HepG2 (cell line): Measurements from ENCODE around the gene SPATA13. TPM values are rescaled to one million over a fixed set of nuclear protein-coding genes. Genes with fewer than 3 reads are reported as not detected.
A peak's percentile ranks its signal among the peaks of the same experiment; 100 is the strongest.

ENCODE experiments used
- ARHGAP35 ChIP-seq: sonication (generic); formaldehyde crosslinking; IDR thresholded peaks from 2 replicates; pipeline ENCODE4 v1.9.0; 2022; ENCODE audit warnings: mild to moderate bottlenecking, inconsistent platforms, moderate library complexity, missing genetic modification reagents, borderline replicate concordance
- ARID4A ChIP-seq: sonication (generic); formaldehyde crosslinking; IDR thresholded peaks from 2 replicates; pipeline ENCODE4 v1.5.0; 2020; ENCODE audit warnings: mild to moderate bottlenecking, missing genetic modification reagents, borderline replicate concordance
- ATF2 ChIP-seq: sonication (generic); formaldehyde crosslinking; IDR thresholded peaks from 2 replicates; pipeline ENCODE4 v1.4.0; 2020; ENCODE audit warnings: missing genetic modification reagents
- CBX1 ChIP-seq: IDR thresholded peaks from one replicate; pipeline ENCODE4 v1.6.1; 2016; ENCODE audit warnings: antibody characterized with exemption, low read depth
- HNF4G ChIP-seq, 2 experiments: sonication (generic) in 1 of 2; formaldehyde crosslinking in 1 of 2; IDR thresholded peaks; 2 replicates each; pipeline versions ENCODE4 v1.4.0 to v1.6.1; 2011 to 2020; ENCODE audit warnings: borderline replicate concordance in 2 of 2, low read depth in 2 of 2, mild to moderate bottlenecking in 2 of 2, low read length in 1 of 2, missing genetic modification reagents in 1 of 2, moderate library complexity in 1 of 2
- KLF6 ChIP-seq: IDR thresholded peaks from 2 replicates; pipeline ENCODE4 v1.8.0; 2016; ENCODE audit warnings: missing biosample characterization, missing genetic modification reagents
- MBNL3 ChIP-seq: fragments of 250-450 bp; sonication (Bioruptor Pico); conservative IDR thresholded peaks from 2 replicates; pipeline ENCODE4 v1.8.0; 2022; ENCODE audit warnings: mild to moderate bottlenecking, inconsistent platforms
- NR0B2 ChIP-seq: sonication (generic); formaldehyde crosslinking; IDR thresholded peaks from 2 replicates; pipeline ENCODE4 v1.4.0; 2020; ENCODE audit warnings: mild to moderate bottlenecking, missing genetic modification reagents
- SUZ12 ChIP-seq: fragments of 150-350 bp; IDR thresholded peaks from 2 replicates; pipeline ENCODE4 v1.6.1; 2014; ENCODE audit warnings: low read depth, low read length
- TERF1 ChIP-seq: sonication (generic); formaldehyde crosslinking; IDR thresholded peaks from 2 replicates; pipeline ENCODE4 v1.8.0; 2022; ENCODE audit warnings: mild to moderate bottlenecking, missing genetic modification reagents, moderate library complexity
- THAP8 ChIP-seq: sonication (generic); formaldehyde crosslinking; IDR thresholded peaks from 2 replicates; pipeline ENCODE4 v1.5.1; 2020; ENCODE audit warnings: missing genetic modification reagents, mild to moderate bottlenecking, borderline replicate concordance
- ZBTB14 ChIP-seq: sonication (generic); formaldehyde crosslinking; IDR thresholded peaks from 2 replicates; pipeline ENCODE4 v1.4.0; 2020; ENCODE audit warnings: missing genetic modification reagents
- ZFAT ChIP-seq: sonication (generic); formaldehyde crosslinking; conservative IDR thresholded peaks from 2 replicates; pipeline ENCODE4 v1.8.1; 2023; ENCODE audit warnings: missing genetic modification reagents, inconsistent platforms
- ZKSCAN5 ChIP-seq: sonication (generic); formaldehyde crosslinking; IDR thresholded peaks from 2 replicates; pipeline ENCODE4 v1.5.1; 2020; ENCODE audit warnings: mild to moderate bottlenecking, missing genetic modification reagents
- ZNF292 ChIP-seq: sonication (generic); formaldehyde crosslinking; IDR thresholded peaks from 2 replicates; pipeline ENCODE4 v1.8.1; 2022; ENCODE audit warnings: mild to moderate bottlenecking, low read depth, missing genetic modification reagents, borderline replicate concordance
- ZNF331 ChIP-seq: sonication (generic); formaldehyde crosslinking; IDR thresholded peaks from 2 replicates; pipeline ENCODE4 v1.4.0; 2020; ENCODE audit warnings: missing genetic modification reagents
- ZNF691 ChIP-seq: sonication (generic); formaldehyde crosslinking; IDR thresholded peaks from 2 replicates; pipeline ENCODE4 v1.4.0; 2020; ENCODE audit warnings: missing genetic modification reagents, low read depth, mild to moderate bottlenecking, borderline replicate concordance
- ZNF703 ChIP-seq: sonication (generic); formaldehyde crosslinking; IDR thresholded peaks from 2 replicates; pipeline ENCODE4 v1.5.1; 2020; ENCODE audit warnings: missing genetic modification reagents, mild to moderate bottlenecking, moderate library complexity, borderline replicate concordance
- polyA plus RNA-seq, 8 experiments: library from polyadenylated mRNA; depleted of rRNA in 3 of 8; stranded (reverse) in 7 of 8; unstranded in 1 of 8; fragments of >200 nt; fragmentation: Illumina TruSeq in 4 of 8; extraction: Trizol in 4 of 8; gene quantifications; 2 replicates each; pipeline versions ENCODE4 v1.2.1 to v1.2.3, GENCODE V29; 2011 to 2016; ENCODE audit warnings: low read depth in 4 of 8, missing spikeins in 1 of 8, mixed read lengths in 1 of 8; ENCODE audit not compliant: insufficient read depth in 1 of 8
- total RNA-seq, 5 experiments: library from RNA; depleted of rRNA; stranded (reverse); fragments of >200 nt; fragmentation: Illumina TruSeq; extraction: Trizol; gene quantifications; 2 replicates each; pipeline ENCODE4 v1.2.3, GENCODE V29; 2016; ENCODE audit warnings: low read depth in 1 of 5

The SPATA13 gene
- total and polyA plus RNA-seq, 2 of the 13 experiments (the other 11 are each of a cell fraction or from before 2014, with no cell fraction given): 11.3 to 14.2 TPM

GRCh38 chr13:24181991-24182702 is 21.6 kb downstream of the SPATA13 start (continued):
- TF ChIP-seq ZBTB14: no peak
- TF ChIP-seq ZNF703 (CRISPR knock-in tag): no peak
- TF ChIP-seq CBX1: no peak
- TF ChIP-seq SUZ12: no peak
- peak; percentile 93 for TF ChIP-seq ZKSCAN5 (CRISPR knock-in tag)
- no peak for TF ChIP-seq KLF6 (CRISPR knock-in tag)
- no peak for TF ChIP-seq ZNF691 (CRISPR knock-in tag)
- TF ChIP-seq TERF1 (CRISPR knock-in tag): no peak
- TF ChIP-seq ARHGAP35 (CRISPR knock-in tag): no peak
- no peak; the same call in 1 of the 2 replicates for TF ChIP-seq ARID4A (CRISPR knock-in tag)
- no peak for TF ChIP-seq MBNL3
- no peak for TF ChIP-seq ZNF331
- TF ChIP-seq NR0B2: no peak
- TF ChIP-seq ATF2 (CRISPR knock-in tag): no peak
- TF ChIP-seq ZFAT (CRISPR knock-in tag): no peak
- no peak for TF ChIP-seq ZNF292 (CRISPR knock-in tag)
- TF ChIP-seq THAP8 (CRISPR knock-in tag): no peak
- TF ChIP-seq HNF4G (IDR thresholded peaks at IDR 0.05; ENCODE audit: borderline replicate concordance, low read depth, low read length): no peak
- no peak for TF ChIP-seq HNF4G (CRISPR knock-in tag; IDR thresholded peaks at IDR 0.05; ENCODE audit: borderline replicate concordance, low read depth)
